ENCODE results near the gene BORCS6. TPM values are rescaled to one million over a fixed set of nuclear protein-coding genes. Genes with fewer than 3 reads are reported as not detected.
A peak's percentile ranks its signal among the peaks of the same experiment; 100 is the strongest.

Gene BORCS6
- total and polyA plus RNA-seq, 9 of the 15 experiments (the other 6 are each of a cell fraction or from before 2014, with no cell fraction given): 0.01 to 7.4 (median 2.3) TPM

- TF ChIP-seq SRSF1 (IDR thresholded peaks at IDR 0.05; ENCODE audit: low read depth, low read length) (no peak), HMG20A (CRISPR knock-in tag; conservative IDR thresholded peaks at IDR 0.05) (no peak), TEAD4 (IDR thresholded peaks at IDR 0.05; ENCODE audit: low read length) (peak; percentile 66), TEAD4 (CRISPR knock-in tag; IDR thresholded peaks at IDR 0.05; ENCODE audit: borderline replicate concordance) (no peak), NBN (IDR thresholded peaks at IDR 0.05; ENCODE audit: low read depth) (0 out of 2 replicates have a peak, but pooled peaks have one; percentile 60), ZNF384 (IDR thresholded peaks at IDR 0.05; ENCODE audit: low read depth, low read length) (no peak), ZNF445 (CRISPR knock-in tag; IDR thresholded peaks at IDR 0.05; ENCODE audit: low read depth) (no peak), HDAC8 (tag; IDR thresholded peaks at IDR 0.05) (no peak), PCBP1 (IDR thresholded peaks at IDR 0.05; ENCODE audit: low read depth, low read length, poor library complexity, severe bottlenecking) (no peak), ZFPM2 (CRISPR knock-in tag; IDR thresholded peaks at IDR 0.05) (no peak), NRF1 (conservative IDR thresholded peaks at IDR 0.05 in 1 of 2, IDR thresholded peaks at IDR 0.05 in 1 of 2) (peak in 1 of 2 experiments; percentile 4; a peak in 1 of 4 replicates)
These were observed 3.0 kb downstream of the BORCS6 start (continued) for GRCh38 chr17:8186787-8187516.

DNA sequence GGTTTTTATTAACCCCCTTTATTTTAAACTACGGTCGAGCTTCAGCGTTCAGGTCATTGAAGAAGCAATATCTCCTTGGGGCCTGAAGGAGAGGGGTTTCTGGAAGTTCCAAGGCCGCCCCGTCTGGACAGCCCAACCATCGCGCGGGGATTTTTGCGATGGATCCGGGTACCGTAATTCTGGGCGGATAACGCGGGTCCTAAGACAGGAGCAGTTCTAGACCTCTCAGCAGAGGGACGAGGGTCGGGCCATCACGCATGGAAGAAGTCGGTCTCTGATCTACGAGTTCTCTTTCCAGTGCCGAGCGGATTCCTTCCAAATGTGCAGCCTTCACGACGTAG is 3.6 kb downstream of the BORCS6 start:
- in situ Hi-C loops (cut with MboI): no loop called here
- H2AFZ ChIP-seq (ENCODE audit: low read depth, low read length): peak overlapping the region; percentile 97
- H3K9ac ChIP-seq (ENCODE audit: insufficient read depth in 1 of 2, low read depth in 2 of 2, low read length in 2 of 2): peak overlapping the region; percentile 81 to 93; a peak in 3 of 4 replicates
- H3K79me2 ChIP-seq (ENCODE audit: control insufficient read depth, insufficient read depth, low read length): peaks cover 18% of the 10 kb centered on the region
- DNase-seq (ENCODE audit: extremely low read depth in 1 of 4, low spot score in 3 of 4): no peak
- ATAC-seq: no peak
- no peaks in the 10 kb centered on the region for H3K9me1 ChIP-seq (ENCODE audit: control insufficient read depth, insufficient read depth, low read length)
- peaks cover 24 to 29% of the 10 kb centered on the region in 2 experiments for H3K4me1 ChIP-seq (replicated peaks in 1 of 2; ENCODE audit: control insufficient read depth in 2 of 2, insufficient read depth in 2 of 2, low read length in 2 of 2)
- no peaks in the 10 kb centered on the region for H3K36me3 ChIP-seq (ENCODE audit: control insufficient read depth, insufficient read depth, low read length)
- no TSS peak for BruUV-seq (replicated peaks)
- intact Hi-C loops (cut with micrococcal nuclease): loop anchor here (2.0 to 10.0 kb wide), 3 partner anchors 48 to 118 kb away; no protein-coding TSS in a partner anchor
- POLR2A ChIA-PET: interaction anchor here (0.7 to 2.9 kb wide), 3 partner anchors 13 to 41 kb away, joined by 3 to 27 read pairs (median 5); no protein-coding TSS in a partner anchor
- peak overlapping the region; percentile 94 for H3K4me3 ChIP-seq
- FAIRE-seq: no peak
- peak overlapping the region; percentile 95 for H3K27ac ChIP-seq (ENCODE audit: extremely low read depth, low read depth, low read length)
- peak overlapping the region; percentile 100 for H3K4me2 ChIP-seq (ENCODE audit: insufficient read depth, low read length)
- no peaks in the 10 kb centered on the region for H3K27me3 ChIP-seq (ENCODE audit: control insufficient read depth in 2 of 2, insufficient read depth in 2 of 2, low read length in 2 of 2)
- peaks cover 10% of the 10 kb centered on the region for H4K20me1 ChIP-seq (replicated peaks; ENCODE audit: control insufficient read depth, insufficient read depth, low read length)
- under 1% methylated on average over 18 of the region's 23 CpGs for WGBS (ENCODE audit: insufficient coverage, low coverage, missing lambda C conversion rate)
- no peaks in the 10 kb centered on the region for H3K9me3 ChIP-seq (replicated peaks; ENCODE audit: control insufficient read depth, insufficient read depth, low read depth, low read length)
- CTCF ChIA-PET (ENCODE audit: low intra/inter-chr PET ratio): interaction anchor here (0.8 to 1.3 kb wide), 3 partner anchors 25 to 47 kb away, joined by 3 to 5 read pairs (median 4); no protein-coding TSS in a partner anchor
- no peak for TF ChIP-seq ZNF583 (CRISPR knock-in tag; IDR thresholded peaks at IDR 0.05)
- no peak for TF ChIP-seq ELF2 (CRISPR knock-in tag; IDR thresholded peaks at IDR 0.05)
- TF ChIP-seq GABPB1 (CRISPR knock-in tag; IDR thresholded peaks at IDR 0.05): no peak
- no peak for TF ChIP-seq CCAR2 (IDR thresholded peaks at IDR 0.05; ENCODE audit: low read depth, low read length)
- TF ChIP-seq, protein P1, sequence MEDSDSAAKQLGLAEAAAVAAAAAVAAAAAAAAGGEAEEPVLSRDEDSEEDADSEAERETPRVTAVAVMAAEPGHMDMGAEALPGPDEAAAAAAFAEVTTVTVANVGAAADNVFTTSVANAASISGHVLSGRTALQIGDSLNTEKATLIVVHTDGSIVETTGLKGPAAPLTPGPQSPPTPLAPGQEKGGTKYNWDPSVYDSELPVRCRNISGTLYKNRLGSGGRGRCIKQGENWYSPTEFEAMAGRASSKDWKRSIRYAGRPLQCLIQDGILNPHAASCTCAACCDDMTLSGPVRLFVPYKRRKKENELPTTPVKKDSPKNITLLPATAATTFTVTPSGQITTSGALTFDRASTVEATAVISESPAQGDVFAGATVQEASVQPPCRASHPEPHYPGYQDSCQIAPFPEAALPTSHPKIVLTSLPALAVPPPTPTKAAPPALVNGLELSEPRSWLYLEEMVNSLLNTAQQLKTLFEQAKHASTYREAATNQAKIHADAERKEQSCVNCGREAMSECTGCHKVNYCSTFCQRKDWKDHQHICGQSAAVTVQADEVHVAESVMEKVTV (CRISPR knock-in tag; IDR thresholded peaks at IDR 0.05): no peak
- no peak for TF ChIP-seq HMGN3 (IDR thresholded peaks at IDR 0.05; ENCODE audit: borderline replicate concordance, extremely low read depth, insufficient read length, low read depth, low read length)
- TF ChIP-seq TRIM28 (IDR thresholded peaks at IDR 0.05): no peak
- TF ChIP-seq ZBTB1 (CRISPR knock-in tag; IDR thresholded peaks at IDR 0.05; ENCODE audit: borderline replicate concordance, low read depth): 0 out of 2 replicates have a peak, but pooled peaks have one; percentile 26
- TF ChIP-seq POLR2AphosphoS5 (IDR thresholded peaks at IDR 0.05; ENCODE audit: control insufficient read depth, insufficient read depth, low read depth, low read length): no peak
